GM21619 (cell line): Measurements from ENCODE around the gene E2F2.
"Not testable (repeated sequence)": the region's sequence is repeated elsewhere in the genome, so short reads cannot be mapped to it uniquely, and the experiment has no call there.

Source experiments
- ATAC-seq: cut with Tn5 transposase; IDR thresholded peaks from one replicate; pipeline ENCODE4 v1.9.1; 2021; ENCODE audit not compliant: unreplicated experiment

Gene E2F2

GRCh38 chr1:23525558-23526250 lies 5.3 kb downstream of the E2F2 start:
- ATAC-seq = no peak

- no peak for ATAC-seq
Observed at GRCh38 chr1:23524716-23525401, 6.2 kb downstream of the E2F2 start.

- no peak for ATAC-seq
Observed at GRCh38 chr1:23524163-23524562, 6.9 kb downstream of the E2F2 start.

DNA sequence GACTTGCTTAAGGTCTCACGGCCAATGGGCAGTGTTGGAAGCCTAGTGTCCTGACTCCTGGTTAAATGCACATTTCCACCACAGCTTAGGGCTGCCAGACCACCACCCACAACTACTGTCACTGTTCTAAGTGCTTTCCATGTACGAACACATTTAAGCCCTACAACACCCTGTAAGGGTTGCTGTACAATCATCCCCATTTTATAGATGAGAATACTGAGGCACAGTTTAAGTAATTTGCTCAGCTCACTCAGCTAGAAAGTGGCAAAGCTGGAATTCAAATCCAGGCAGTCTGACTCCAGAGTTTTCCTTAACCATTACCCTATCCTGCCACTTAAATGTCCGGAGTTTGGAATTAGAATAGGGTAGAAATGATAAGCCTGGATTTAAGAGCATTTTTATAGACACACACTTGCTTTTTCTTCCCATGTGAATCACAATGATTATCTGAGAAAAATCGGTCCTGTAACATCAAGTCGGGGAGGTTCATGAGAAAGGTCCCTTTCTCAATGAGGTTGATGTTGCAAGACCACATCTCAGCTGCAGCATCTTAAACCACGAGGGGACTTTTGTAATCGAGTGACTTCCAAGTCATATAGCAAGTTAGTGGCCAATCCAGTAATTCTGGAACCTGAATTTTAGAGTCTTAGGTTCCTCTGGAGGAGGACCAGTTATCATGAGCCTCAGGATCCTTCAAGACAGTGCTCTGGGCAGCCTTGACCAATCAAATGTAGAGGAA lies 8.6 kb downstream of the E2F2 start:
- no peak for ATAC-seq

DNA sequence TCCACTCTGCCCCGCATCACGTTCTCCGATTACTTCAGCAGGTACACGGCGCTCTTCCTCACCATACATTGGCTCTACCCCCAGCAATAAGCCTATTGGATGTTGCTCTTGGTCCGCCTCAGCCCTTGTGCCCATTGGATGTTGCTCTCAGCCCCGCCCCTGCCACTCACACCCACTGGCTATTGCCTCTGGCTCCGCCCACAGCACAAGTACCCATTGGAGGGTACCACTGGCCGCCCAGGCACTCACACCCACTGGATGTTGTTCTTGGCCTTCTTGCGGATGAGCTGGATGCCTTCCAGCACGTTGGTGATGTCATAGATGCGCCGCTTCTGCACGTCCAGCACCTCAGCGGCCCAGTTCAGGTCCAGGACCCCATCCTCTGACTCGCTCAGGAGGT lies 9.4 kb downstream of the E2F2 start:
- no peak for ATAC-seq

DNA sequence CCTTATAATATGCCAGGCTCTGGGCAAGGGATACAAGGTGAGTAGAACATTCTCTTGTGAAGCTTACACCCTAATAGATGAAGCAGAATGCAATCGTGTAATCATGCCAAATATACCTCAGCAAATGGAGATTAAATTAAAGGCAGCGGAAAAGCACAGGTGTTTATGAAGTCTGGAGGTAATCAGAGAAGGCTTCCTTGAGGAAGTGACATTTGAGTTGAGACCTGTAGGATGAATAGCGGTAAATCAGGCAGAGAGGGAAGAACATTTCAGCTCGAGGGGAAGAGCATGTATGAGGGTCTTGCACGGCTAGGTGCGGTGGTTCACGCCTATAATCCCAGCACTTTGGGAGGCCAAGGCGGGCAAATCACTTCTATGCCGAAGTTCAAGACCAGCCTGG lies 13.5 kb downstream of the E2F2 start:
- ATAC-seq = no peak

GRCh38 chr1:23515905-23516304 lies 15.1 kb downstream of the E2F2 start:
- no peak for ATAC-seq

GRCh38 chr1:23514111-23514679 lies 16.8 kb downstream of the E2F2 start:
- no peak for ATAC-seq

GRCh38 chr1:23509896-23510295 lies 21.1 kb downstream of the E2F2 start:
- no peak for ATAC-seq

- ATAC-seq = no peak
Observed at GRCh38 chr1:23506376-23507107, 24.5 kb downstream of the E2F2 start.

GRCh38 chr1:23505851-23506250 lies 25.2 kb downstream of the E2F2 start:
- no peak for ATAC-seq

- ATAC-seq = not testable (repeated sequence)
Observed at GRCh38 chr1:23504156-23504555, 26.9 kb downstream of the E2F2 start.

- no peak for ATAC-seq
Observed at GRCh38 chr1:23502951-23503350, 28.1 kb downstream of the E2F2 start.

DNA sequence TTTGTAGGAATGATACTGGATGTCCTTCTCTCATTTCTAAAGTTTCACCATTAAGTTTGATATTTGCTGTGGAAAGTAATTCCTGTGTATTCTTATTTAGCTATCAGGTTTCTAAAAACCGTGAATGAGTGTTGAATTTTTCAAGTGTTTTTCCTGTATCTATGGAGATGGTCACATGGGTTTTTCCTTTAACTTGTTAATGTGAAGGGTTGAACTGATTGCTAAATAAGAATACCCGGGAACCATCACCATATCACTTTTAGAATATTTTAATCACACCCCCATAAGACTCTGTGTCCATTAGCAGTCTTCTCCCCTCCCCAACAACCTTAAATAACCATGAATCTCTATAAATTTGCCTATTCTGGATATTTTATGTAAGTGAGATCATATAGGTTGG lies 30.6 kb downstream of the E2F2 start:
- ATAC-seq = no peak

GRCh38 chr1:23497777-23498439 lies 33.1 kb downstream of the E2F2 start:
- no peak for ATAC-seq

DNA sequence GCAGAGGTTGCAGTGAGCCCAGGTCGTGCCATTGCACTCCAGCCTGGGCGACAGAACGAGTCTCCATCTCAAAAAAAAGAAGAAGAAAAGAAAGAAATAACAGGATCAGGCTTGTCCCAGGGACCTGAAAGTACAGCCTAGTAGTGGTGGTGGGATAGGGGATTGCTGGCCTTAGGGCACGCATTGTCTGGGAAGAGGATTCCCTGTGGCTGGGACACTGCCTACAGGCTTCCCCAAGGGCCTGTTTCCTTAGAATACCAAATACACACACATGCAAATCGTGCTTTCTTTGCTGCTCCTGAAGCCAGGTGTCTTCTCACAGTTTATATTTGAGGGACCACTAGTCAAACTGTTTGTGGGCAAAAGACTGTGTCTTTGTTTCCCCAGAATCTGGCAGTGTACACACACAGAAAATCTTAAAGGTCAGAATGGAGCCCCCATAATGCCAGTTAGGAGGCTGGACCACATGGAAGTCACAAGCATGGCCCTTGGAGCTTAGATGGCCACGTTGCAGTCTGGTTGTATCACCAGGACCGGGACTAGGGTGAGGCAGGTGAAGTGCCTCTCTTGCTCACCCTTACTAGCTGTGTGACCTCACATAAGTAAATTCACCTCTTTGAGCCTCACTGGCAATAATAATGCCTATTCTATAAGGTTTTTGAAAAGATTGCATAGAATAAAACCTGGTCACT lies 34.4 kb downstream of the E2F2 start:
- ATAC-seq = no peak

- ATAC-seq = not testable (repeated sequence)
Observed at GRCh38 chr1:23494836-23495235, 36.2 kb downstream of the E2F2 start.

DNA sequence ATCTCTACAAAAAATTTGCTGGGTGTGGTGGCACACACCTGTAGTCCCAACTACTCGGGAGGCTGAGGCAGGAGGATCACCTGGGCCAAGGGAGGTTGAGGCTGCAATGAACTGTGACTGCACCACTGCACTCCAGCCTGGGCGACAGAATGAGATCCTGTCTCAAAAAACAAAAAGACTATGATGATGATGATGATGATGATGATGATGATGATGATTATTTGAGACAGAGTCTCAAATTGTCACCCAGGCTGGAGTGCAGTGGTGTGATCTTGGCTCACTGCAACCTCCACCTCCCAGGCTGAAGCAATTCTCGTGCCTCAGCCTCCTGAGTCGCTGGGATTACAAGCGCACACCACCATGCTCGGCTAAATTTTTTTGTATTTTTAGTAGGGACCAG lies 38.3 kb downstream of the E2F2 start:
- not testable (repeated sequence) for ATAC-seq

- no peak for ATAC-seq
Observed at GRCh38 chr1:23492132-23492720, 38.8 kb downstream of the E2F2 start.

- ATAC-seq = no peak
Observed at GRCh38 chr1:23489842-23490241, 41.2 kb downstream of the E2F2 start.
